ENCODE results near the gene DCC.

Gene DCC

GRCh38 chr18:53080687-53081086, 740.7 kb downstream of the DCC start:
- no peak for DNase-seq (ENCODE audit: extremely low spot score)
- TF ChIP-seq ZNF384 (IDR thresholded peaks at IDR 0.05) (no peak), FOXK2 (IDR thresholded peaks at IDR 0.05) (no peak), TARDBP (IDR thresholded peaks at IDR 0.05) (no peak), SP1 (IDR thresholded peaks at IDR 0.05) (no peak), FOXA1 (IDR thresholded peaks at IDR 0.05) (no peak), BHLHE40 (IDR thresholded peaks at IDR 0.05; ENCODE audit: borderline replicate concordance) (no peak), HDGF (IDR thresholded peaks at IDR 0.05; ENCODE audit: borderline replicate concordance) (no peak), SUZ12 (IDR thresholded peaks at IDR 0.05) (no peak), FOXM1 (IDR thresholded peaks at IDR 0.05; ENCODE audit: borderline replicate concordance) (no peak), LEF1 (IDR thresholded peaks at IDR 0.05; ENCODE audit: borderline replicate concordance) (no peak)
- ChIA-PET POLR2A (no interaction called here), CTCF (no interaction called here)

- no peak for DNase-seq (ENCODE audit: extremely low spot score)
- CTCF ChIA-PET: no interaction called here
- POLR2A ChIA-PET: no interaction called here
- TF ChIP-seq L3MBTL2 (conservative IDR thresholded peaks at IDR 0.05): no peak
Observed at GRCh38 chr18:53093636-53094035, 753.6 kb downstream of the DCC start.

- CTCF ChIA-PET: no interaction called here
- POLR2A ChIA-PET: no interaction called here
- no peak for DNase-seq (ENCODE audit: extremely low spot score)
- no peak for TF ChIP-seq ARNT (IDR thresholded peaks at IDR 0.05)
- no peak for TF ChIP-seq ELF4 (IDR thresholded peaks at IDR 0.05)
- no peak for TF ChIP-seq LEF1 (IDR thresholded peaks at IDR 0.05; ENCODE audit: borderline replicate concordance)
- no peak for TF ChIP-seq BHLHE40 (IDR thresholded peaks at IDR 0.05; ENCODE audit: borderline replicate concordance)
Observed at GRCh38 chr18:53101536-53102105, 761.6 kb downstream of the DCC start.

GRCh38 chr18:53114441-53114840, 774.4 kb downstream of the DCC start:
- POLR2A ChIA-PET: no interaction called here

GRCh38 chr18:53115876-53116585, 776.0 kb downstream of the DCC start:
- no peak for DNase-seq (ENCODE audit: extremely low spot score)
- TF ChIP-seq FOXM1 (IDR thresholded peaks at IDR 0.05; ENCODE audit: borderline replicate concordance) (no peak), NFRKB (IDR thresholded peaks at IDR 0.05) (no peak), ELF4 (IDR thresholded peaks at IDR 0.05) (no peak), ARNT (IDR thresholded peaks at IDR 0.05) (no peak), HDGF (IDR thresholded peaks at IDR 0.05; ENCODE audit: borderline replicate concordance) (no peak), SP1 (IDR thresholded peaks at IDR 0.05) (no peak), L3MBTL2 (conservative IDR thresholded peaks at IDR 0.05) (no peak), CTBP1 (IDR thresholded peaks at IDR 0.05; ENCODE audit: borderline replicate concordance) (no peak)
- ChIA-PET POLR2A (no interaction called here), CTCF (no interaction called here)

More at GRCh38 chr18:53114441-53114840, 774.4 kb downstream of the DCC start:
- CTCF ChIA-PET: no interaction called here
- TF ChIP-seq FOXK2 (IDR thresholded peaks at IDR 0.05) (no peak), LEF1 (IDR thresholded peaks at IDR 0.05; ENCODE audit: borderline replicate concordance) (no peak), ARNT (IDR thresholded peaks at IDR 0.05) (no peak), FOXM1 (IDR thresholded peaks at IDR 0.05; ENCODE audit: borderline replicate concordance) (no peak), CTBP1 (IDR thresholded peaks at IDR 0.05; ENCODE audit: borderline replicate concordance) (no peak), FOXA1 (IDR thresholded peaks at IDR 0.05) (no peak), NFRKB (IDR thresholded peaks at IDR 0.05) (no peak), BHLHE40 (IDR thresholded peaks at IDR 0.05; ENCODE audit: borderline replicate concordance) (no peak), HDGF (IDR thresholded peaks at IDR 0.05; ENCODE audit: borderline replicate concordance) (no peak), SUZ12 (IDR thresholded peaks at IDR 0.05) (no peak), PKNOX1 (IDR thresholded peaks at IDR 0.05) (no peak), ZNF384 (IDR thresholded peaks at IDR 0.05) (no peak), L3MBTL2 (conservative IDR thresholded peaks at IDR 0.05) (no peak), ELF4 (IDR thresholded peaks at IDR 0.05) (no peak), SP1 (IDR thresholded peaks at IDR 0.05) (no peak), TARDBP (IDR thresholded peaks at IDR 0.05) (no peak)
- no peak for DNase-seq (ENCODE audit: extremely low spot score)

GRCh38 chr18:53117851-53118250, 777.9 kb downstream of the DCC start:
- ChIA-PET CTCF (no interaction called here), POLR2A (no interaction called here)
- no peak for DNase-seq (ENCODE audit: extremely low spot score)
- TF ChIP-seq BHLHE40 (IDR thresholded peaks at IDR 0.05; ENCODE audit: borderline replicate concordance) (no peak), TARDBP (IDR thresholded peaks at IDR 0.05) (no peak), LEF1 (IDR thresholded peaks at IDR 0.05; ENCODE audit: borderline replicate concordance) (no peak), FOXA1 (IDR thresholded peaks at IDR 0.05) (no peak), ARNT (IDR thresholded peaks at IDR 0.05) (no peak), HDGF (IDR thresholded peaks at IDR 0.05; ENCODE audit: borderline replicate concordance) (no peak)

- POLR2A ChIA-PET: no interaction called here
- CTCF ChIA-PET: no interaction called here
- TF ChIP-seq FOXM1 (IDR thresholded peaks at IDR 0.05; ENCODE audit: borderline replicate concordance) (no peak), NFRKB (IDR thresholded peaks at IDR 0.05) (no peak), TARDBP (IDR thresholded peaks at IDR 0.05) (no peak), SUZ12 (IDR thresholded peaks at IDR 0.05) (no peak)
- no peak for DNase-seq (ENCODE audit: extremely low spot score)
Observed at GRCh38 chr18:53126210-53126609, 786.2 kb downstream of the DCC start.

GRCh38 chr18:53131001-53131400, 791.0 kb downstream of the DCC start:
- no peak for DNase-seq (ENCODE audit: extremely low spot score)
- POLR2A ChIA-PET: no interaction called here
- CTCF ChIA-PET: no interaction called here
- TF ChIP-seq ELF4 (IDR thresholded peaks at IDR 0.05): no peak
- no peak for TF ChIP-seq FOXM1 (IDR thresholded peaks at IDR 0.05; ENCODE audit: borderline replicate concordance)
- no peak for TF ChIP-seq TARDBP (IDR thresholded peaks at IDR 0.05)
- TF ChIP-seq LEF1 (IDR thresholded peaks at IDR 0.05; ENCODE audit: borderline replicate concordance): no peak
- TF ChIP-seq CTBP1 (IDR thresholded peaks at IDR 0.05; ENCODE audit: borderline replicate concordance): no peak
- no peak for TF ChIP-seq L3MBTL2 (conservative IDR thresholded peaks at IDR 0.05)
- no peak for TF ChIP-seq PKNOX1 (IDR thresholded peaks at IDR 0.05)
- no peak for TF ChIP-seq FOXA1 (IDR thresholded peaks at IDR 0.05)
- TF ChIP-seq BHLHE40 (IDR thresholded peaks at IDR 0.05; ENCODE audit: borderline replicate concordance): no peak
- TF ChIP-seq SP1 (IDR thresholded peaks at IDR 0.05): no peak
- TF ChIP-seq FOXK2 (IDR thresholded peaks at IDR 0.05): no peak
- TF ChIP-seq ZNF384 (IDR thresholded peaks at IDR 0.05): no peak
- TF ChIP-seq SUZ12 (IDR thresholded peaks at IDR 0.05): no peak
- TF ChIP-seq HDGF (IDR thresholded peaks at IDR 0.05; ENCODE audit: borderline replicate concordance): no peak
- no peak for TF ChIP-seq ARNT (IDR thresholded peaks at IDR 0.05)
- no peak for TF ChIP-seq NFRKB (IDR thresholded peaks at IDR 0.05)

Data from HEK293T (cell line).